ENCODE measurements around the gene C10orf67. TPM values are rescaled to one million over a fixed set of nuclear protein-coding genes. Genes with fewer than 3 reads are reported as not detected.

The C10orf67 gene
- total and polyA plus RNA-seq, 2 of the 8 experiments (the other 6 are each of a cell fraction or from before 2014, with no cell fraction given): 0.05 to 0.11 TPM

GRCh38 chr10:23194471-23194965 is 150.1 kb downstream of the C10orf67 start:
- Histone ChIP-seq H2AK5ac (ENCODE audit: low read depth, low read length) (no peak overlapping the region), H3K56ac (replicated peaks; ENCODE audit: insufficient read length, low read depth, low read length) (no peak overlapping the region), H2BK12ac (ENCODE audit: low read depth, low read length) (0 out of 2 replicates have a peak overlapping the region, but pooled peaks have one; percentile 35), H3K23me2 (ENCODE audit: low read depth, low read length) (peaks cover 10% of the 10 kb centered on the region; the same call in 1 of the 2 replicates), H3K79me1 (ENCODE audit: low read depth, low read length) (no peaks in the 10 kb centered on the region), H3K27me3 (replicated peaks in 1 of 4; ENCODE audit: control insufficient read depth in 3 of 4, extremely low read depth in 1 of 4, insufficient read depth in 3 of 4, low read length in 3 of 4) (peaks cover 95 to 100% (median 99%) of the 10 kb centered on the region in 4 experiments), H3K18ac (ENCODE audit: extremely low read depth, low read length) (no peak overlapping the region), H4K8ac (ENCODE audit: extremely low read depth, insufficient read depth, low read length) (no peak overlapping the region), H3K4me2 (ENCODE audit: insufficient read depth in 1 of 2, low read depth in 2 of 2, low read length in 2 of 2) (peak overlapping the region; percentile 66 to 73), H3K14ac (ENCODE audit: insufficient read length) (no peak overlapping the region), H4K5ac (ENCODE audit: insufficient read length, low read depth, low read length) (no peak overlapping the region), H3K4me3 (ENCODE audit: extremely low read depth in 1 of 4, insufficient read depth in 2 of 4, low read depth in 3 of 4, low read length in 4 of 4) (peak overlapping the region in 3 of 4 experiments; percentile 26 to 48 (median 27); a peak in 6 of 8 replicates), H4K20me1 (replicated peaks in 1 of 2; ENCODE audit: control insufficient read depth in 1 of 2, insufficient read depth in 2 of 2, low read length in 2 of 2) (peaks cover 22 to 26% of the 10 kb centered on the region in 2 experiments), H2BK20ac (ENCODE audit: low read length) (no peak overlapping the region), H3K9me3 (ENCODE audit: insufficient read depth in 2 of 2, low read depth in 1 of 2, low read length in 1 of 2) (no peaks in the 10 kb centered on the region), H3K27ac (ENCODE audit: low read depth, low read length) (no peak overlapping the region), H2BK15ac (ENCODE audit: low read length) (no peak overlapping the region), H3K9ac (replicated peaks in 1 of 4; ENCODE audit: extremely low read depth in 1 of 4, low read depth in 3 of 4, low read length in 3 of 4) (no peak overlapping the region), H3K4ac (replicated peaks; ENCODE audit: insufficient read length, low read depth, low read length) (no peak overlapping the region), H2BK5ac (ENCODE audit: low read depth, low read length) (no peak overlapping the region), H2BK120ac (replicated peaks; ENCODE audit: low read depth, low read length) (no peak overlapping the region), H4K91ac (replicated peaks; ENCODE audit: insufficient read length, low read length) (no peak overlapping the region), H2AFZ (ENCODE audit: low read length) (no peak overlapping the region), H3K79me2 (ENCODE audit: control insufficient read depth in 1 of 2, insufficient read depth in 2 of 2, low read length in 2 of 2) (no peaks in the 10 kb centered on the region), H3K4me1 (replicated peaks in 1 of 4; ENCODE audit: control insufficient read depth in 3 of 4, insufficient read depth in 4 of 4, low read length in 3 of 4) (peaks cover 6 to 17% (median 10%) of the 10 kb centered on the region in 4 experiments), H3K23ac (ENCODE audit: insufficient read length) (no peak overlapping the region), H3K36me3 (ENCODE audit: control insufficient read depth in 2 of 4, insufficient read depth in 4 of 4, low read length in 3 of 4) (peaks cover 0 to 13% (median 0%) of the 10 kb centered on the region in 4 experiments; a peak in 1 of 8 replicates)
- WGBS, 2 experiments (ENCODE audit: extremely low coverage in 1 of 2, insufficient coverage in 1 of 2, insufficient read length in 1 of 2, insufficient replicate concordance in 2 of 2, low coverage in 1 of 2, low lambda C conversion rate in 2 of 2, missing lambda C conversion rate in 1 of 2): 14% methylated on average over 12 of the region's 13 CpGs; no CpG with 5 or more reads in 1 of the 2 experiments
- POLR2A ChIA-PET (ENCODE audit: partially characterized antibody): no interaction called here
- FAIRE-seq (no peak), DNase-seq (ENCODE audit: low read depth in 1 of 2, low spot score in 2 of 2) (no peak)
- TF ChIP-seq RNF2 (IDR thresholded peaks at IDR 0.05; ENCODE audit: borderline replicate concordance, low read depth, low read length, missing control alignments, poor library complexity, severe bottlenecking) (peak; percentile 93), NRF1 (IDR thresholded peaks at IDR 0.05; ENCODE audit: low read depth, low read length) (no peak)
- CTCF ChIA-PET (ENCODE audit: partially characterized antibody): no interaction called here

Data from H1 (cell line).